MCF 10A (cell line): ENCODE results near the gene PPCDC. TPM values are rescaled to one million over a fixed set of nuclear protein-coding genes. Genes with fewer than 3 reads are reported as not detected.

Source experiments
- BruUV-seq: library from RNA; stranded (reverse); fragments of 400-500 nt; replicated peaks from 2 replicates; lab custom pipeline; 2021; lab: Mats Ljungman, UMichigan
- CTCF ChIA-PET: fragments of 300-600 bp; sonication (Branson Sonifier 250); formaldehyde crosslinking; extraction: SDS; loops from one replicate; lab custom pipeline; 2021; ENCODE audit warnings: antibody characterized with exemption, inconsistent platforms; lab: Yijun Ruan, JAX
- POLR2A ChIA-PET: fragments of 300-600, 350-650 bp; sonication (Branson Sonifier 250); formaldehyde crosslinking; extraction: SDS; loops from one replicate; lab custom pipeline; 2020; ENCODE audit warnings: antibody characterized with exemption, inconsistent platforms; lab: Yijun Ruan, JAX
- DNase-seq: peaks from one replicate; pipeline ENCODE4 v3.0.0-alpha.2; 2018; ENCODE audit not compliant: unreplicated experiment
- H3K27ac Mint-ChIP-seq: one replicate; pipeline ENCODE4 v1.8.0; 2022; ENCODE audit warnings: mild to moderate bottlenecking, low read depth, mixed read lengths; ENCODE audit not compliant: unreplicated experiment
- H3K27me3 Mint-ChIP-seq: one replicate; pipeline ENCODE4 v1.8.0; 2022; ENCODE audit warnings: mixed read lengths; ENCODE audit not compliant: insufficient read depth, unreplicated experiment
- H3K36me3 Mint-ChIP-seq: one replicate; pipeline ENCODE4 v1.8.0; 2022; ENCODE audit warnings: mild to moderate bottlenecking, moderate library complexity, mixed read lengths; ENCODE audit not compliant: insufficient read depth, unreplicated experiment
- H3K4me1 Mint-ChIP-seq: one replicate; pipeline ENCODE4 v1.8.0; 2022; ENCODE audit warnings: mixed read lengths; ENCODE audit not compliant: insufficient read depth, unreplicated experiment
- H3K4me3 Mint-ChIP-seq: one replicate; pipeline ENCODE4 v1.8.0; 2022; ENCODE audit warnings: mild to moderate bottlenecking, moderate library complexity, mixed read lengths; ENCODE audit not compliant: unreplicated experiment
- H3K9me3 Mint-ChIP-seq: one replicate; pipeline ENCODE4 v1.8.0; 2022; ENCODE audit warnings: mixed read lengths; ENCODE audit not compliant: unreplicated experiment
- CTCF ChIP-seq: fragments of 200-600 bp; IDR thresholded peaks from one replicate; pipeline ENCODE4 v1.8.0; 2022; ENCODE audit warnings: antibody characterized with exemption, mild to moderate bottlenecking; ENCODE audit not compliant: unreplicated experiment
- intact Hi-C: fragments of 100-400 bp; cut with micrococcal nuclease; formaldehyde crosslinking; loops from 2 replicates; pipeline ENCODE4 v1.14.1; 2022
- total RNA-seq: library from RNA; stranded (reverse); gene quantifications from 2 replicates; pipeline ENCODE4 v1.2.3, GENCODE V29; 2022

The PPCDC gene
- total RNA-seq, 1 experiment from 2014 or later, result 25.1 TPM

GRCh38 chr15:75037685-75038084 lies 14.3 kb downstream of the PPCDC start:
- no peaks in the 10 kb centered on the region for H3K27me3 Mint-ChIP-seq
- H3K27ac Mint-ChIP-seq, result no peak overlapping the region
- DNase-seq, result peak; percentile 14
- no TSS peak for BruUV-seq
- H3K9me3 Mint-ChIP-seq, result no peaks in the 10 kb centered on the region
- H3K4me1 Mint-ChIP-seq, result peaks cover 6% of the 10 kb centered on the region
- H3K4me3 Mint-ChIP-seq, result no peak overlapping the region
- ChIA-PET POLR2A (interaction anchor here (1.1 to 1.4 kb wide), 2 partner anchors 14 to 164 kb away, joined by 3 to 9 read pairs; partner anchors contain the start of gene C15orf39), CTCF (interaction anchor here (0.8 to 1.7 kb wide), 3 partner anchors 8 to 179 kb away, joined by 3 to 6 read pairs (median 5); partner anchors contain the start of gene PPCDC)
- peaks cover 21% of the 10 kb centered on the region for H3K36me3 Mint-ChIP-seq
- no peak for TF ChIP-seq CTCF
- intact Hi-C loops, result no loop called here

- peak overlapping the region; percentile 59 for H3K27ac Mint-ChIP-seq
- intact Hi-C loops, result no loop called here
- no peaks in the 10 kb centered on the region for H3K9me3 Mint-ChIP-seq
- DNase-seq, result no peak
- peaks cover 15% of the 10 kb centered on the region for H3K36me3 Mint-ChIP-seq
- H3K4me1 Mint-ChIP-seq, result peaks cover 11% of the 10 kb centered on the region
- no peak for TF ChIP-seq CTCF
- CTCF ChIA-PET, result interaction anchor here (0.8 to 1.7 kb wide), 2 partner anchors 8 to 14 kb away, joined by 5 to 6 read pairs; partner anchors contain the start of gene PPCDC
- BruUV-seq, result no TSS peak
- POLR2A ChIA-PET, result no interaction called here
- no peaks in the 10 kb centered on the region for H3K27me3 Mint-ChIP-seq
- H3K4me3 Mint-ChIP-seq, result no peak overlapping the region
Measured at GRCh38 chr15:75038231-75038630, 14.8 kb downstream of the PPCDC start.

GRCh38 chr15:75042730-75043508 lies 19.5 kb downstream of the PPCDC start:
- ChIA-PET POLR2A (interaction anchor here (1.6 kb wide), 1 partner anchor 15 kb away, joined by 4 read pairs; no protein-coding TSS in a partner anchor), CTCF (interaction anchor here (0.6 to 2.3 kb wide), 8 partner anchors 9 to 164 kb away, joined by 4 to 9 read pairs (median 4); partner anchors contain the start of gene C15orf39)
- no TSS peak for BruUV-seq
- H3K9me3 Mint-ChIP-seq, result no peaks in the 10 kb centered on the region
- H3K4me3 Mint-ChIP-seq, result no peak overlapping the region
- intact Hi-C loops, result loop anchor here (1.0 kb wide), 2 partner anchors 14 to 159 kb away; no protein-coding TSS in a partner anchor
- no peaks in the 10 kb centered on the region for H3K27me3 Mint-ChIP-seq
- H3K36me3 Mint-ChIP-seq, result no peaks in the 10 kb centered on the region
- peak; percentile 29 for TF ChIP-seq CTCF
- H3K27ac Mint-ChIP-seq, result peak overlapping the region; percentile 76
- DNase-seq, result peak; percentile 39
- H3K4me1 Mint-ChIP-seq, result peaks cover 16% of the 10 kb centered on the region
